Stomach (tissue), 9 donors: Measurements from ENCODE around the gene REEP2. TPM values are rescaled to one million over a fixed set of nuclear protein-coding genes. Genes with fewer than 3 reads are reported as not detected.
"Not testable (repeated sequence)": the region's sequence is repeated elsewhere in the genome, so short reads cannot be mapped to it uniquely, and the experiment has no call there.

Experiments used
- DNase-seq, 2 donors: peaks; one replicate each; pipeline versions ENCODE4 v3.0.0 to v3.0.0-alpha.2; 2013 to 2019
- H3K27ac ChIP-seq, 5 donors: fragments of 200-600 bp in 4 of 5; sonication (generic) in 4 of 5; one replicate each; pipeline ENCODE4 v1.5.1; 2013 to 2019; ENCODE audit warnings: mild to moderate bottlenecking in 1 of 5, moderate library complexity in 1 of 5
- H3K27me3 ChIP-seq, 3 donors: fragments of 200-600 bp; sonication (generic); one replicate each; pipeline ENCODE4 v1.5.1; 2017 to 2019; ENCODE audit warnings: mixed run types in 1 of 3
- H3K36me3 ChIP-seq, 4 donors: fragments of 200-600 bp; sonication (generic); 1 replicate in 3 of 4; 2 replicates in 1 of 4; pipeline ENCODE4 v1.5.1; 2016 to 2019
- H3K4me1 ChIP-seq, 4 donors: fragments of 200-600 bp; sonication (generic); one replicate each; pipeline ENCODE4 v1.5.1; 2016 to 2019
- H3K4me3 ChIP-seq, 4 donors: fragments of 200-600 bp; sonication (generic) in 3 of 4; one replicate each; pipeline ENCODE4 v1.5.1; 2016 to 2019; ENCODE audit warnings: mild to moderate bottlenecking in 1 of 4
- H3K9me3 ChIP-seq, 4 donors: fragments of 200-600 bp; sonication (generic); one replicate each; pipeline ENCODE4 v1.5.1; 2016 to 2019
- CTCF ChIP-seq, 7 experiments: fragments of 450-650 bp in 4 of 7; fragments of 200-600 bp in 3 of 7; sonication (generic) in 3 of 7; IDR thresholded peaks; one replicate each; pipeline ENCODE4 v1.5.1; 2016 to 2019; ENCODE audit warnings: antibody characterized with exemption in 7 of 7, control low read depth in 2 of 7, mild to moderate bottlenecking in 1 of 7
- EP300 ChIP-seq: sonication (generic); formaldehyde crosslinking; IDR thresholded peaks from one replicate; pipeline ENCODE4 v1.6.1; 2017; ENCODE audit warnings: antibody characterized with exemption
- POLR2A ChIP-seq, 4 donors: fragments of 450-650 bp; IDR thresholded peaks; one replicate each; pipeline ENCODE4 v1.6.1; 2016; ENCODE audit warnings: antibody characterized with exemption in 4 of 4, control low read depth in 2 of 4, mild to moderate bottlenecking in 1 of 4, moderate library complexity in 1 of 4
- POLR2AphosphoS5 ChIP-seq, 3 donors: sonication (generic); formaldehyde crosslinking; IDR thresholded peaks; one replicate each; pipeline ENCODE4 v1.6.1; 2016; ENCODE audit warnings: antibody characterized with exemption in 3 of 3
- WGBS, 5 donors: extraction: QIAGEN DNeasy Blood & Tissue Kit in 3 of 5; methylation state at CpG; one replicate each; pipeline versions ENCODE4 v1.1.5 to v1.1.7; 2013 to 2018; 5-methylcytosine and 5-hydroxymethylcytosine counted together
- intact Hi-C: fragments of 100-400 bp; cut with DNase I; formaldehyde crosslinking; loops from one replicate; pipeline ENCODE4 v1.15.1; 2023; ENCODE audit warnings: low total_unique reads
- polyA plus RNA-seq, 3 donors: library from polyadenylated mRNA; stranded (reverse); fragments of 200-250 nt; gene quantifications; one replicate each; pipeline ENCODE4 v1.2.3, GENCODE V29; 2013
- total RNA-seq, 5 donors: library from RNA; depleted of rRNA; stranded (reverse); fragments of >200 nt; gene quantifications; one replicate each; pipeline versions ENCODE4 v1.1.0 to v1.2.3, GENCODE V29; 2014 to 2016
- donor health status: healthy with polysubstance abuse.
- donor health status: Bipolar disorder and iron deficiency.
- donor health status: healthy.

The REEP2 gene
- total and polyA plus RNA-seq, 8 donors, result 2.1 to 73.3 (median 5.1) TPM; not detected in 2

GRCh38 chr5:138473151-138473550 lies 34.3 kb downstream of the REEP2 start:
- 90 to 95% (median 95%) methylated on average over 5 of the region's 5 CpGs for WGBS, 5 donors
- peak in 1 of 3 donors; percentile 23 for TF ChIP-seq POLR2AphosphoS5 (IDR thresholded peaks at IDR 0.05)
- not testable (repeated sequence) for DNase-seq

GRCh38 chr5:138476918-138477317 lies 38.1 kb downstream of the REEP2 start:
- no peaks in the 10 kb centered on the region for H3K9me3 ChIP-seq

More at GRCh38 chr5:138473151-138473550, 34.3 kb downstream of the REEP2 start:
- H3K36me3 ChIP-seq, H3K27ac ChIP-seq, H3K9me3 ChIP-seq, H3K27me3 ChIP-seq, H3K4me1 ChIP-seq, H3K4me3 ChIP-seq, intact Hi-C loops: not testable (repeated sequence)

GRCh38 chr5:138482638-138483037 lies 43.8 kb downstream of the REEP2 start:
- peak in 1 of 2 donors; percentile 53 for DNase-seq
- Histone ChIP-seq H3K36me3 (no peaks in the 10 kb centered on the region), H3K4me1 (no peaks in the 10 kb centered on the region), H3K4me3 (no peak overlapping the region), H3K9me3 (no peaks in the 10 kb centered on the region), H3K27me3 (no peaks in the 10 kb centered on the region), H3K27ac (no peak overlapping the region)
- 38 to 60% (median 55%) methylated on average over 4 of the region's 4 CpGs for WGBS, 5 donors
- TF ChIP-seq POLR2AphosphoS5 (IDR thresholded peaks at IDR 0.05), result peak in 1 of 3 donors; percentile 8
- TF ChIP-seq CTCF (IDR thresholded peaks at IDR 0.05), result no peak
- intact Hi-C loops, result no loop called here

More at GRCh38 chr5:138476918-138477317, 38.1 kb downstream of the REEP2 start:
- 71 to 78% (median 75%) methylated on average over 7 of the region's 7 CpGs for WGBS, 5 donors
- Histone ChIP-seq H3K27ac (no peak overlapping the region), H3K36me3 (no peaks in the 10 kb centered on the region), H3K27me3 (no peaks in the 10 kb centered on the region), H3K4me1 (no peaks in the 10 kb centered on the region), H3K4me3 (no peak overlapping the region)
- DNase-seq, result no peak
- no peak for TF ChIP-seq CTCF (IDR thresholded peaks at IDR 0.05)
- TF ChIP-seq EP300, result no peak
- no peak for TF ChIP-seq POLR2A (IDR thresholded peaks at IDR 0.05)
- intact Hi-C loops, result no loop called here

GRCh38 chr5:138488481-138488945 lies 49.7 kb downstream of the REEP2 start:
- H3K36me3 ChIP-seq, result no peaks in the 10 kb centered on the region
- no peak overlapping the region for H3K4me3 ChIP-seq
- WGBS, 5 donors, result 28 to 67% (median 45%) methylated on average over 4 to 5 of the region's 5 CpGs
- peaks cover 25 to 43% (median 36%) of the 10 kb centered on the region in 4 donors for H3K4me1 ChIP-seq
- H3K9me3 ChIP-seq, result no peaks in the 10 kb centered on the region
- H3K27ac ChIP-seq, result no peak overlapping the region
- H3K27me3 ChIP-seq, result peaks cover 0 to 25% (median 7%) of the 10 kb centered on the region in 3 donors
- intact Hi-C loops, result no loop called here
- TF ChIP-seq POLR2AphosphoS5 (IDR thresholded peaks at IDR 0.05), result peak in 2 of 3 donors; percentile 49 to 75
- no peak for TF ChIP-seq EP300
- DNase-seq, result peak; percentile 65

DNA sequence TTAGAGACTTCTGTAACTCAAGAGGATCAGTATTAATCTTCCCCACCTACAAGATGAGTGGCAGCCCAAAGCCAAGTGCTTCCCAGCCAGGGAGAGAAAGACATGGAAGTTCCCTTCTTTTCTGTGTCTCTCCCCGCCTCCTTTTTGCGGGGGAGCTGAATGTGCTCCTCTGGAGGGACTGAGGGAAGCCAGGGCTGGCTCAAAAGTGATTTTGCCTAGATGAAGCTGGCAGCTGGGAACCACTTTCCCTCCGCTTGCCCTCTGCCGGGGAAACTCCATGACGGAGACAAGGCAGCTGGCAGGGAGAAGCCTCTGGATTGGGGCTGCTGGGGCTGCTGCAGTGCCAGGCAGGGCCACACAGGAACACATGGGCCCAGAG lies 50.8 kb downstream of the REEP2 start:
- H3K4me1 ChIP-seq, result peaks cover 25 to 44% (median 38%) of the 10 kb centered on the region in 4 donors
- intact Hi-C loops, result no loop called here
- H3K4me3 ChIP-seq, result no peak overlapping the region
- no peaks in the 10 kb centered on the region for H3K36me3 ChIP-seq
- no peaks in the 10 kb centered on the region for H3K9me3 ChIP-seq
- TF ChIP-seq CTCF (IDR thresholded peaks at IDR 0.05) (no peak), EP300 (no peak), POLR2A (IDR thresholded peaks at IDR 0.05) (no peak), POLR2AphosphoS5 (IDR thresholded peaks at IDR 0.05) (no peak)
- H3K27ac ChIP-seq, result peak overlapping the region in 1 of 5 donors; percentile 26
- WGBS, 5 donors, result 45 to 69% (median 50%) methylated on average over 5 of the region's 5 CpGs
- peak; percentile 40 to 56 for DNase-seq
- peaks cover 0 to 25% (median 7%) of the 10 kb centered on the region in 3 donors for H3K27me3 ChIP-seq
